SJSA1 (cell line): ENCODE results near the gene USP14. TPM values are rescaled to one million over a fixed set of nuclear protein-coding genes. Genes with fewer than 3 reads are reported as not detected.

Experiments used
- DNase-seq, 2 experiments: peaks; one replicate each; pipeline ENCODE4 v3.0.0-alpha.2; 2015 to 2020; ENCODE audit warnings: low spot score in 2 of 2, low read depth in 1 of 2
- H3K27ac ChIP-seq: fragments of 250-450 bp; sonication (Bioruptor Pico); 2 replicates; pipeline ENCODE4 v1.5.1; 2020; ENCODE audit warnings: mild to moderate bottlenecking, moderate library complexity
- H3K27me3 ChIP-seq: fragments of 250-450 bp; sonication (Bioruptor Pico); replicated peaks from 2 replicates; pipeline ENCODE4 v1.5.1; 2020; ENCODE audit warnings: mild to moderate bottlenecking, moderate library complexity
- H3K36me3 ChIP-seq: fragments of 250-450 bp; sonication (Bioruptor Pico); 2 replicates; pipeline ENCODE4 v1.5.1; 2020; ENCODE audit warnings: mild to moderate bottlenecking
- H3K4me1 ChIP-seq: fragments of 250-450 bp; sonication (Bioruptor Pico); replicated peaks from 2 replicates; pipeline ENCODE4 v1.6.1; 2021; ENCODE audit warnings: mild to moderate bottlenecking
- H3K4me3 ChIP-seq: fragments of 250-450 bp; sonication (Bioruptor Pico); 2 replicates; pipeline ENCODE4 v1.5.1; 2020; ENCODE audit warnings: mild to moderate bottlenecking
- H3K9me3 ChIP-seq: fragments of 250-450 bp; sonication (Bioruptor Pico); replicated peaks from 2 replicates; pipeline ENCODE4 v1.5.1; 2020; ENCODE audit warnings: mild to moderate bottlenecking
- total RNA-seq: library from RNA; depleted of rRNA; stranded (reverse); fragments of >200 nt; shearing (Covaris generic); gene quantifications from 2 replicates; pipeline ENCODE4 v1.2.3, GENCODE V29; 2014

The USP14 gene
- total RNA-seq, 1 experiment from 2014 or later, result 27.3 TPM

DNA sequence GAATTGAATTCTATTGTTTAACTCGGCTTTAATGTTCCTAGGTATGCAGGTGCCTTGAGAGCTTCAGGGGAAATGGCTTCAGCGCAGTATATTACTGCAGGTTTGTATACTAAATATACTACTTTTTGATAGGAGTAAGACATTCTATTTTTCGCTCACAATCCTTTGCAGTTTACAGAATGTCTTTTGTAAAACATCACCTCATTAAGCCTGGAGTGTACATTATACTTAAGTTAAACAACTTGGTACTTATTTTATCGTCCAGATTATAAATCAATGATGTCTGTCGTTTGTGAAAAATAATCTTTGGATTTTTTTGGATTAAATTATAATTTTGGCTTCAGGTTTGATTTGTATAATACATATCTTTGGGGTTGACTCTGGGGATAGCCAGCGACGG lies 34.4 kb downstream of the USP14 start:
- Histone ChIP-seq H3K27ac (no peak overlapping the region), H3K27me3 (no peaks in the 10 kb centered on the region), H3K4me1 (no peaks in the 10 kb centered on the region), H3K36me3 (peaks cover 40% of the 10 kb centered on the region), H3K9me3 (no peaks in the 10 kb centered on the region), H3K4me3 (no peak overlapping the region)
- DNase-seq, result no peak

DNA sequence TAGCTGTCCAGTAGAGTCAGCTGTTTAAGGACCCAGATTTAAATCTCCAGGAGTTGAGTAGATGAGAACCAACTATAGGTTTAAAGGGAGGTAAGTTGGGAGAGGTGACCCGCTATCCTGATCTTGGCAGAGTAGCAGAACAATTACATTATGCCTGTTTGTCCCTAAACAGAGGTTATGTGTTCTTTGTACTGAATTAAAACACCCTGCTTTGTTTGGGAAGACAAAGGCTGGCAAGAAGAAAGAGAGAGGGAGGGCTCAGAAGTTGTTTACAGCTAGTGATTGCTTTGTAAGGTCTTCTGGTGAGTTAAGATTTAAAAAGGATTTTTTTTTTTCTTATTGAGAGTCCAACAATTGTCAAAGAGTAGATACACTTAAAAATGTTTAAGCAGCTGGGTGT lies 37.3 kb downstream of the USP14 start:
- DNase-seq, result no peak
- Histone ChIP-seq H3K9me3 (no peaks in the 10 kb centered on the region), H3K4me1 (no peaks in the 10 kb centered on the region), H3K4me3 (no peak overlapping the region), H3K27me3 (no peaks in the 10 kb centered on the region), H3K36me3 (peaks cover 58% of the 10 kb centered on the region), H3K27ac (no peak overlapping the region)

DNA sequence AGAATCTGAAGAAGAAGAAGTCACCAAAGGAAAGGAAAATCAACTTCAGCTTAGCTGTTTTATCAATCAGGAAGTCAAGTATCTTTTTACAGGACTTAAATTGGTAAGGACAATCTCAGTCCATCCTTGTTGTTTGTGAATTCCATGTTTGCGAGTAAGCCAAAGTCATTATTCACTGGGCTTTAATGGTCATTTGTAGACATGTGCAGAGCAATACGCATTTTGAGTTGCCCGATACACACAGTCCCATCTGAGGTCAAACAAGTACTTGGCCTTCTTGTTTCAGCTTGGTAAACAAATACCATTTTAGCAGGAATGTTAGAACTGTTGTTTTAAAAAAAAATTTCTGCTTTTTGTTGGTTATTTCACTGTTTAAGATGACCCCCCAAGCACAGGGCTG lies 40.9 kb downstream of the USP14 start:
- H3K4me3 ChIP-seq, result no peak overlapping the region
- no peak for DNase-seq
- no peaks in the 10 kb centered on the region for H3K27me3 ChIP-seq
- peaks cover 74% of the 10 kb centered on the region for H3K36me3 ChIP-seq
- no peaks in the 10 kb centered on the region for H3K9me3 ChIP-seq
- no peaks in the 10 kb centered on the region for H3K4me1 ChIP-seq
- H3K27ac ChIP-seq, result no peak overlapping the region

DNA sequence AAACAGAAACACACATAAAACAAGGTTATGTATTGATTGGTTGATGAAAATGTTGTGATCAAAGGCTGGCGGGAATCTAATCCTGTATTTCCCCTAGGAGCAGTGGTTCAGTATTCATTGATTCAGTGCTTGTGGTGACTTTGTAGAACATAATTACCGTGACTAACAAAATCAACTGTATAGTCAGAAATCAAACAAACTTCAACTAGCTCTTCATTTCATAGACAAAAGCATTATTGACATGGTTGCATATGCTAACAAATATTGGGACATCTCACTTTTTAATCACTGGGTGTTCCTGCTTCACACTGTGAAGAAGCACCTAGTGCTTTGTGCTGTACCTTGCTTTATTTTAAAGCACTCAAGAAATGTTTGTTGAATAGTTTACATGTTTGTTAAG lies 41.4 kb downstream of the USP14 start:
- no peak overlapping the region for H3K27ac ChIP-seq
- no peaks in the 10 kb centered on the region for H3K27me3 ChIP-seq
- H3K4me1 ChIP-seq, result no peaks in the 10 kb centered on the region
- peaks cover 77% of the 10 kb centered on the region for H3K36me3 ChIP-seq
- no peak overlapping the region for H3K4me3 ChIP-seq
- no peak for DNase-seq
- no peaks in the 10 kb centered on the region for H3K9me3 ChIP-seq

DNA sequence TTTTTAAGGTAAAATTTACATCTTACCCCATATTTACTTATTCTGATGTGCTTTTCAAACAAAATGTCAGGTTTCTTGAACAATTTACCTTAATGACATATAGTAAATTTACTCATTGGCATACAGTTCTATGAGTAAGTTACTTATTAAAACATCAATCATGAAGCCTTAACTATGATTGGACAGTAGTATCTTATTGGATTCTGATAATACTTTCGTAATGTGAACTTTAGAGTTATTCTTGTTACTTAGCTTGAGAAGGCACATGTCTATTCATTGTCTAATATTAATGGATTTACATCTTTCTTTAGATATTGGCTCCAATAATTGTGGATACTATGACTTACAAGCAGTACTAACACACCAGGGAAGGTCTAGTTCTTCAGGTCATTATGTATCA lies 51.7 kb downstream of the USP14 start:
- Histone ChIP-seq H3K27ac (no peak overlapping the region), H3K27me3 (no peaks in the 10 kb centered on the region), H3K4me1 (no peaks in the 10 kb centered on the region), H3K36me3 (peaks cover 82% of the 10 kb centered on the region), H3K4me3 (no peak overlapping the region), H3K9me3 (no peaks in the 10 kb centered on the region)
- no peak for DNase-seq

DNA sequence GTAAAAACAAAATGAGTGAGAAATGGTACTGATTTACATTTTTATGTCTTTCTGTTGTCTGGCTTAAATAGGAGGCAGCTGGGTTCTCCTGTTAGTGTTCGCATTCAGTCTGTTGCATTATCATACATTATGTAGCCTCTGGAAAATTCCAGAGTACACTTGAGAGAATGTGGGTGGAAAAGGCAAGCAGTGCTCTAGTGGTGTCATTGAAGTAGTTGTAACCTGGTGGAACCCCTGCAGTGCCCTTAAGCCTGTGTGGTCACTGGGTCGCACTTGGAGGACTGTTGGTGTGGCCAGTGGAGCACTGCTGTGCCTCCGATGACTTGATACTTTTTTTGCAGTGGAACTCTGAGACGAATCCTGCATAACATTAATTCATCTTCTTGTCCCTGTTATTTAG lies 52.4 kb downstream of the USP14 start:
- H3K36me3 ChIP-seq, result peaks cover 82% of the 10 kb centered on the region

DNA sequence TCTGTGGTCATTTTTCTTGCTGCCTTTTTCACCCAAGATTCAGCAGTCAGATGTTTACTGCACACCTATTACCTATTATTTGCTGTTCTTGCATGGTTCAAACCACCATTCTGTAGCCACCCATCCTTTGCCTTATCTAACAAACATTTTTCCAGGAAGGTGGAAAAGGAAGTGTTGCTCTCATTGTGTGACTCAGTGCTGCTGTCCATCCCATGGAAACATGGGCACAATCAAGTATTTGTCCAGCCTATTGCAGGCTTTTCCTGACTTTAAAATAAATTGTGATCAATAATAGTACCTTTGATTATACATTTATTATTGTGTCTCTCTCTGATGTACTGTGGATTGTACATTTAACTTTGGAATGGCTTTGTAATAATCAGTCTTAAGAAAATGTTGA lies 53.2 kb downstream of the USP14 start:
- Histone ChIP-seq H3K4me1 (no peaks in the 10 kb centered on the region), H3K36me3 (peaks cover 82% of the 10 kb centered on the region), H3K27ac (no peak overlapping the region), H3K27me3 (no peaks in the 10 kb centered on the region), H3K4me3 (no peak overlapping the region), H3K9me3 (no peaks in the 10 kb centered on the region)
- no peak for DNase-seq

More for the DNA sequence above, 52.4 kb downstream of the USP14 start:
- Histone ChIP-seq H3K4me3 (no peak overlapping the region), H3K27me3 (no peaks in the 10 kb centered on the region), H3K4me1 (no peaks in the 10 kb centered on the region), H3K27ac (no peak overlapping the region), H3K9me3 (no peaks in the 10 kb centered on the region)
- DNase-seq, result no peak

DNA sequence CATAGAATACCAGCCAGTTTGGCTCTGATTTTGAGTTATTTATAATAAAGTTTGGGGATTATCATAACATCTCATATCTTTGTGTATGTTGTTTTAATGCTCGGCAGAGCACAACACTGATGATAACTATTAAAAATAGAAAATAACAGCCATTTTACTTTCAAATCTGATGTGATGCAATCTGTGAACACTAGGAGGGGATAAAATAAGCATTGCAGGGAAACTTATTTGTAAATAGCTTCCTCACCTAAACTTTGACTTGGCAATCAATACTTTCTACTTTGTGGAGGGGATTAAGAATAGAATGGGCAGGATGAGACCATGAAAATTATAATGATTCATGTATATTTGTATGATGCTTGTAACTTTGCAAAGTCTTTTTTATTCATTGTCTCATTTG lies 54.4 kb downstream of the USP14 start:
- Histone ChIP-seq H3K36me3 (peaks cover 88% of the 10 kb centered on the region), H3K27me3 (no peaks in the 10 kb centered on the region), H3K4me1 (no peaks in the 10 kb centered on the region), H3K27ac (no peak overlapping the region), H3K4me3 (no peak overlapping the region), H3K9me3 (no peaks in the 10 kb centered on the region)
- DNase-seq, result no peak

DNA sequence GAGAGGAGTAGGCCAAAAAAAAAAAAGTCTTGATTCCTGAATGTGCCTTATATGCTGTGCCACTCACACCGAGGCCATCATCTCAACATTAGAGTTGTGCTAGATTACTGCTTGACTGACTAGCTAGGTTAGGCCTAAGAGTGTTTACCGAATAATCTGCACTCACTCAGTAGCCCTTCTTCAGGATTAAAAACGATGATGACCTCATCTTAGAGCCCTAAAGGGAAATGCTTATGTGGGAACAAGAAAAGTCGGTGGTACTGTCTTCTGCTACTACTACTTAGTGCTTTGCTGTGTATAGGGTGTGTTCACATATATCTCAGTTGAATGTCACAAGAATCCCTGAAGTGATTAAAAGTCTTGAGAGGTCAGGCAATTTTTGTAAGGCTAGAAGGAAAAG lies 55.1 kb downstream of the USP14 start:
- no peaks in the 10 kb centered on the region for H3K27me3 ChIP-seq
- H3K27ac ChIP-seq, result no peak overlapping the region
- H3K36me3 ChIP-seq, result peaks cover 94% of the 10 kb centered on the region
- H3K4me3 ChIP-seq, result no peak overlapping the region
- no peak for DNase-seq
- H3K9me3 ChIP-seq, result no peaks in the 10 kb centered on the region
- H3K4me1 ChIP-seq, result no peaks in the 10 kb centered on the region

DNA sequence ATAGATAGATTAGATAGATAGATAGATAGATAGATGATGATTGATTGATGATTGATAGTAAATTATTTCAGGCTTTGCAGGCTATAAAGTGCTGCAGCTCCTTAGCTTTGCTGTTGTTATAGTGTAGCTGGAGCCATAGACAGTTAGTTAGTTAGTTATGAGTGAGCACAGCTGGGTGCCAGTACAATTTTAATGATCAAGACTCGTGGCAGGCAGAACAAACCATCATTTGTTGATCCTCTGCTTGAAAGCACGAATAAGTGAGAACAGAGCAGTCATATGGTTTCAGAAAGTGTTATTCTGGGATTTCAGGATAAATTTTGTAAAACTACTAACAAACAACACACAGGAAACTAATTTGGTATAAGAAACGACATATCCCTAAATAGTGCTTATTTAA lies 55.6 kb downstream of the USP14 start:
- no peak overlapping the region for H3K27ac ChIP-seq
- H3K4me1 ChIP-seq, result no peaks in the 10 kb centered on the region
- no peaks in the 10 kb centered on the region for H3K27me3 ChIP-seq
- no peak for DNase-seq
- H3K36me3 ChIP-seq, result peaks cover 94% of the 10 kb centered on the region
- no peak overlapping the region for H3K4me3 ChIP-seq
- H3K9me3 ChIP-seq, result no peaks in the 10 kb centered on the region

DNA sequence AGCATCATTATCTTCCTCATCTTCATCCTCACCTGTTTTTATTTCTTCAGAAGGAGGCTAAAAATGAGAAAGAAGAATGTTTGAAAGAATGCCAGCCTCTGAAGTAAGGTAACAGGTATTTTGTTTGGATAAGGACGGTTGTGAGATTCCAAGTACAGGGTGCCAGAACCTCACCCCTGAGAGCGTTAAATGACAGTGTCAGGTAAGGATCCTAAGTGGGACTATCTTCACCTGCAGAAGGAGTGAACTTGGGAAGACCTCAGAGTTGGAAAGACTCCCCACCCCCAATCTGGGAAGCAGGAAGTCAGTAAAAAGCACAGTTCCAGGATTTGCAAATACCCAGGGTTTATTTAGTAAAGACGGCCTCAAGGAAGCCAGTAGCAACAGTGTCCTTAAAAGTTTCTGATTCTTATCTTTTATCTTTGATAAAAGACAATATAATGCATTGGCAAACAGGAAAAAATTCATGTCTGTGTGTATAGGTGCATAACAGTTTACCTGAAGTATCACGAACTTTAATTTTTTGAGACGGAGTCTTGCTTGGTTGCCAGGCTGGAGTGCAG lies 57.2 kb downstream of the USP14 start:
- DNase-seq, result no peak
- no peaks in the 10 kb centered on the region for H3K9me3 ChIP-seq
- H3K36me3 ChIP-seq, result peaks cover 79% of the 10 kb centered on the region
- no peak overlapping the region for H3K27ac ChIP-seq
- no peaks in the 10 kb centered on the region for H3K4me1 ChIP-seq
- no peak overlapping the region for H3K4me3 ChIP-seq
- no peaks in the 10 kb centered on the region for H3K27me3 ChIP-seq

DNA sequence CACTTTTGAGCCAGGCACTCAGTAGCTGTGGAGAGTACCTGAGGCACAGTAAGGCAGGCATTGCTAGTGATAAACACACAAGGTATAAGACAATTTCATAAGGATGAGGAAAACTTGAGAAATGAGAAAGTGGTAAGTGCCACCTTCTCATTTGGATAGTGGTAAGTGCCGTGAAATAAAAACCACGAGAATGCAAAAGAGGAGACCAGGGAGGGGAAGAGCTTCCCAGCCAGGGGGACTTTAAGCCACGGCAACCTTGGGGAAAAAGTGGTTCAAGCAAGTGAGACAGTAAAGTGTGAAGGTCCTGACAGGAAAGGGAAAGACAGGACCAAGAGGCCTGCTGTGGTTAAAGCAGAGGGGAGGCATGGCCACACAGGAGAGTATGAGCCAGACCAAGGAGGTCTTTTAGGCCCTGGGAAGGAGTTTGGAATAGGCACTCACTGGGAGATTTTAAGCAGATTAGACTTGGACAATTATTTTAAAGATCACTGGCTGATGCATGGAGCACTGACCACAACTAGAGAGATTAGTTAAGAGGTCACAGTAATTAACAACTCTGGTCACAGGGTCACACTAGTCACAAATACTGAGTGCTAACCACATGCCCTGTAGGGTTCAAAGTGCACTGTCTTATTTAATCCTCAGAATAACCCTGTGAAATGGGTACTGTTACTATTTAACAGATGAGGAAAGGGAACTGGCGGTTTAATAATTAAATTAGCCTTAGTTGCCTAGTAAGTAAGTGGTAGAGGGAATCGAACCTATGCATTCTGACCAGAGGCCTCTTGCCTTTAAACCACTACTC lies 59.4 kb downstream of the USP14 start:
- H3K9me3 ChIP-seq, result no peaks in the 10 kb centered on the region
- H3K4me3 ChIP-seq, result no peak overlapping the region
- no peaks in the 10 kb centered on the region for H3K4me1 ChIP-seq
- DNase-seq, result no peak
- no peak overlapping the region for H3K27ac ChIP-seq
- H3K27me3 ChIP-seq, result no peaks in the 10 kb centered on the region
- H3K36me3 ChIP-seq, result peaks cover 66% of the 10 kb centered on the region

DNA sequence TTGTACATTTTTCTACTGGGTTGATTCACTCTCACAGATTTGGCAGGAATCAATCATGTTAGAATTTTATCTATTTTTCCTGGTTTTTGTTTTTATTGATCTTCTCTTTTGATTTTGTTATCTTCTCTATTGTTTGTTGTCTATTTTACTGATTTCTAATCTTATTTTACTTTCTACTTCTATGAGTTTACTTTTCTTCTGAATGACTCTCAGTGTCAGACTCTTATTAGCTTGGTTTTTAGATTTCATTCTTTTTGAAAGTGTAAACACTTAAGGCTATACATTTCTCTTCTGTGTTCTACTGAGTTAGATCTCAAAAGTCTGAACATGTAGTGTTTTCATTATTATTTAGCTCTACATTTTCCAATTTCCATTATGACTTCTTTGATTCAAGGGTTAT lies 62.4 kb downstream of the USP14 start:
- peaks cover 62% of the 10 kb centered on the region for H3K36me3 ChIP-seq

DNA sequence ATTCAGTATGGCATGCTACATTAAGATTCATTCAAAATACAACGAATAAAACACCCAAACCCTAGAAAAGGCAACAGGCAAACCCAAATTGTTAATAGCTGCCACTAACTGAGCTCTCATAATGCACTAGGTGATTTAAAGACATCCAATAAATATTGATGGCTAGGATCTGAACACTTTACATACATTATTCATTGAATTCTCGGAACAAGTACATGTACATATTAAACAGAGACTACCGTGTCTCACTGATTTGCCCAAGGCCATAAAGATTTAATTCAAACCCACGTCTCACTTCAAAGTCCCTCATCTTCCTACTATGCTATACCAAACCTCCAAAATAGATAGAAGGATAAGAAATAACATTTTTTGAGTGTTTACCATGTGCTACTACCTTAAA lies 67.4 kb downstream of the USP14 start:
- Histone ChIP-seq H3K36me3 (peaks cover 50% of the 10 kb centered on the region), H3K9me3 (no peaks in the 10 kb centered on the region), H3K27me3 (no peaks in the 10 kb centered on the region), H3K27ac (no peak overlapping the region), H3K4me3 (no peak overlapping the region), H3K4me1 (no peaks in the 10 kb centered on the region)
- DNase-seq, result no peak

More for the DNA sequence above, 62.4 kb downstream of the USP14 start:
- no peak overlapping the region for H3K27ac ChIP-seq
- DNase-seq, result no peak
- no peaks in the 10 kb centered on the region for H3K4me1 ChIP-seq
- no peaks in the 10 kb centered on the region for H3K9me3 ChIP-seq
- H3K4me3 ChIP-seq, result no peak overlapping the region
- H3K27me3 ChIP-seq, result no peaks in the 10 kb centered on the region

DNA sequence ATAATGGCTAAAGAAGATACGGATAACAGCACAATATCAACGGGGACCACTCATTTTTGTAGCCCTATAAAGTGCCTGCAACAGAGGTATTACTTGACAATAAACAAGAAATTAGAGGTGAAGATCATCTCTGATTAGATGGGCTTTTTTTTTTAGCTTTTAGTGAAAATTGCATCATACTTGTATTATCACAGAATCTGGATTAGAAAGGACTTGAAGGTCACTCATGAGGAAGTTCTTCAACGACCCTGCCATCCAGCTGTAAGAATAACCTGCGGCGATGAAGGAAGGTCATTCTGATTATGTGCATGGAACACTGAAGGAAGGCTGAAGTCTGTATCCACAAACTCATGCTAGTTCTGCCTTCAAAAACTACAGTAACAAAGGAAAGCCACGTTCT lies 69.0 kb downstream of the USP14 start:
- Histone ChIP-seq H3K9me3 (no peaks in the 10 kb centered on the region), H3K27me3 (no peaks in the 10 kb centered on the region)

More for the DNA sequence above, 69.0 kb downstream of the USP14 start:
- Histone ChIP-seq H3K27ac (no peak overlapping the region), H3K4me3 (no peak overlapping the region), H3K36me3 (peaks cover 49% of the 10 kb centered on the region), H3K4me1 (no peaks in the 10 kb centered on the region)
- DNase-seq, result no peak
